HG03196 (cell line): Measurements from ENCODE around the gene MCM10.

Experiments used
- ATAC-seq: cut with Tn5 transposase; IDR thresholded peaks from one replicate; pipeline ENCODE4 v1.9.1; 2021; ENCODE audit not compliant: unreplicated experiment

Gene MCM10

GRCh38 chr10:13256627-13257026 lies 95.3 kb downstream of the MCM10 start:
- no peak for ATAC-seq

DNA sequence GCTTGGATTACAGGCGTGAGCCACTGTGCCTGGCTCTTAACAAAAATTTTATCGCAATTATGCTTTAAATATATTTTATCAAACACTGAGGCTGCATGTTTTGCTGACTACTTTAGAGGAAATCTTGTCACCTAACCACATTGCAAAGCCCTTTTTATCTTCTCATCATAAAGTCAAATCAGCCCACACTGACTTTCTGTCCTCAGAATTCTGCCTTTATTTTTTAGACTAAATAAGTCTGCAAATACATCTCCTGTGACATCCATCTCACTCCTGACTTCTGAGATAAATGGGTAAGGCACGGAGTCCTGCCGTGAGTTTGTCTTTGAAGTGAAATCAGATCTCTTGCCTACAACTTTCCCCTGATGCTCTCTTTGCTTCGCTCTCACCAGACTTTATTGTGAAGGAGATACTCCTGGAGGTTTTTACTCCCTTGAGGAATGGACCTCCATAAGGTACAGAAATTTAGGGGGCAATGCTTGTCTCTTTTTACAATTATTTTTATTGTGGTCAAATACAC lies 96.3 kb downstream of the MCM10 start:
- no peak for ATAC-seq
